Kasumi-1 (cell line): ENCODE measurements around the gene LGALS7B.
"Not testable (repeated sequence)": the region's sequence is repeated elsewhere in the genome, so short reads cannot be mapped to it uniquely, and the experiment has no call there.

Experiments used
- DNase-seq, 2 experiments: peaks; one replicate each; lab custom pipeline; 2025; lab: John Stamatoyannopoulos, UW

Gene LGALS7B

DNA sequence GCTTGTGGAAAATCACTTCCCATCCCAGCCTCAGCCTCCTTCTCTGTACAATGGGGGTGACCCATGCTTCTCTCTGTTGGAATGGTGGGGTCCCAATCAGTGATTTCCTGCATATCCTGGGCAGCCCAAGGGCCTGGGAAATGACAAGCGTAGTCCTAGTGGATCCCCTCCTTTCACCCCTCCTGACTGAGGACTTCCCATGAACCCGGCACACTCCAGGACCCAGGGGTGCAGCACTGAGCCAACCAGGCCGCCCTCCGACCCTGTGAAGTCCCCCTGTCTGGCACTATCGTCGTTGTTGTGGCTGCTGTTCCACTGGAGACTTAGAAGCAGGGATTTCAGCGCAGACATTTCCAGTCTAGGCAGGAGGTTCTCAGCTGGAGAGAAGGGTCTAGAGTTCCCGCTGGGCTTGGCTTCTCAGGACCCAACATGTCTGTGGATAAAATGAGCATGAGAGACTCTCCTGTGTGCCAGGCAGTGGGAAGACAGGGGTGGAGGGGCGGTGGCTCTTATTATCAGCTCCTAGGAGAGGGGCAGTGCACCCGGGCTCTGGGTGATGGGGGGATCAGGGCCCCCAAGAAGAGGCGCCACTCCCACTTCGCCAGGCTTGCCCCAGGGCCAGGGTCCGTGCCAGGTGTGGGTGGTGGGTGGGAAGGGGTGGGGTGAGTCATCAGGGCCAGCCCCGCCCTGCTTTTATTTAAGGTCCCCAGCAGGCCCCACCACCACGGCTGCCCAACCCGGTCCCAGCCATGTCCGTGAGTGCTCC, at the start of gene LGALS7B:
LGALS7B (plus strand) TSS at position 723 of the 766 bp plus-strand sequence; CDS start at position 750, 27 bp downstream.
- DNase-seq: no peak

DNA sequence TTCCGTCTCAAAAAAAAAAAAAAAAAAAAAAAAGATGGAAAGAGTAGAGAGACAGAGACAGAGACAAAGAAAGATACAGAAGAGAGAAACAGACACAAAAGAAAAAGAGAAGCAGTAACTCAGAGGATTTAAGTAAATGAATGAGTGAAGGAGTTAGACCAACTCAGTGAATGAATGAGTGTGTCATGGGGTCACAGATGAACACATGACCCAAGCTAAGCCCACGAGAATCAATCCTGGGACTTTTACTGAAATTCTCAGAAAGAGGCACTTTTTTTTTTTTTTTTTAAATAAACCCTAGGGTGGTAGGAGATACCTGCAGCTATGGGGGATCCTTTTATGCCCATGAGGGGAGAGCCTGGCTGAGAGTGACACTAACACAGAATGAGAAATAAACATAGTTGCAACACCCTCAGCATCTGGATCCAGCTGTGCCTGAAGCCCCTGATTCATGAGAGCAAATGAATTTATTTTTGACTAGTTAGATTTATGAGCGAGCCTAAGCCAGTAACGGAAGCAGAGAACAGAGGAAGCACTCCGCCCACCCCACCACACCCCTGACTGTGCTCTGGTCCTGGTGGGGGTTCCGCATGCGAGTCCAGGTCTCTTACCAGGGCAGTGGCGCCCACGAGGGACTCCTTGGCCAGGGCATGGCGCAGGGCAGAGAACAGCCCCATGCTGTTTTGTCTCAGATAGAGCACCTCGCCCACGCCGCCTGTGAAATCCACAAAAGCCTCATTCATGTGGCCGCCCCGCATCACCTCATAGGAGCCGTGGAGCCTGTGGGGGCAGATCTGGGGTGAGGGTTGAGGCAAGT, 49.4 kb upstream of the LGALS7B start:
- no peak for DNase-seq

DNA sequence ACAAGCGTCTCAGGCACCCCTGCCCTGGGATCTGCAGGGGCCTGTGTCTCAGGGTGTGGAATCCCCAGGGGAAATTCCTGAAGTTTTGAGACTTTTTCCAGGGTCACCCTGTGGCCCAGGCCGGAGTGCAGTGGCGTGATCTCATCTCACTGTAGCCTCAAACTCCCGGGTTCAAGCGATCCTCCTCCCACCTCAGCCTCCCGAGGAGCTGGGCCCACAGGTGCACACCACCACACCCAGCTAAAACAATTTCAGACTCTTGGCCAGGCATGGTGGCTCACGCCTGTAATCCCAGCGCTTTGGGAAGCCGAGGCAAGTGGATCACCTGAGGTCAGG, 48.8 kb upstream of the LGALS7B start:
- DNase-seq: no peak

DNA sequence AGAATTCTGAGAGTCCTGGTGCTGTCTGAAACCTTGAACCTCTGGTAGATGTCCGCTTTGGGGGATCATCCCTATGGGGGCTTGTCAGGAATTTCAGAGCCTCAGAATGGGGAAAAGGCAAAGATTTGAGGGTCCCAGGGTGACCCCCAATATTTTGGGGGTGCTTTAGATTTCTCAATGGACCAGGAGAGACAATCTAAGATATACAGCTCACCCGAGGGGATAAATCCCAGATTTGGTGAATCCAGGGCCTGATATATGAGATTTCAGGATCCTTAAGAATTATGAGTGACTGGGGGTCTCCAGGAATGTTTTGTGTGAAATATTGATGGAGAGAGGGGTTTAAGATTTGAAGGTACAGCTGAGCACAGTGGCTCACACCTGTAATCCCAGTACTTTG, 48.1 kb upstream of the LGALS7B start:
- DNase-seq: no peak

DNA sequence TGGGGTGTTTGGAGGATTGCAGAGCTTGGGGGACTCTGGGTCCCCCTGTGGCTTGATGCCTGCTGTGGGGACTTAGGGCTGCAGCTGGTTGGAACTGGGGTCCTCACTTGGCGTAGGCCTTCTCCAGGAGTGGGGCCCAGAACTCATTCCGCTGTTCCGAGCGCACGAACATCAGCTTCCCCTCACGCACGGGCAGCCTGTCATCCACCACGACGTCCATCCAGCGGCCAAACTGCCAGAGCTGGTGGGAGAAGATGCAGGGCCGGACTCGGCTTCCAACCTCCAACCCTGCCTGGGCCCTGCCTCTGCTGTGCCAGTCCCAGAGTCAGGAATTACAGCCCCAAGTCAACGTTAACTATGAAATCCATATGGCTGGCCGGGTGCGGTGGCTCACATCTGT, 47.3 kb upstream of the LGALS7B start:
- DNase-seq: no peak

DNA sequence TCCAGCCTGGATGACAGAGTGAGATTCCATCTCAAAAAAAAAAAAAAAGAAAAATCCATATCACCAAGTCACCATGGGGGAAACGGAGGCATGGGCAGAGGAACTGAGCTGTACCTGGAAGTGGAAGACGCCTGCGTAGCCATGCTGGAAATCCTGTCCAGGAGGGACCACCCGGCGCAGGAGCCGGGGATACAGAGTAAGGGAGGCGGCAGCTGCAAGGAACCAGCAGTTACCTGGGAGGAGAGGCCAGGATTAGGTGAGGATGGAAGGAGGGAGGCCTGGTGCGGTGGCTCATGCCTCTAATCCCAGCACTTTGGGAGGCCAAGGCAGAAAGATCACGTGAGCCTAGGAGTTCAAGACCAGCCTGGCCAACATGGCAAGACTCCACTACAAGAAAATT, 46.7 kb upstream of the LGALS7B start:
- no peak for DNase-seq

DNA sequence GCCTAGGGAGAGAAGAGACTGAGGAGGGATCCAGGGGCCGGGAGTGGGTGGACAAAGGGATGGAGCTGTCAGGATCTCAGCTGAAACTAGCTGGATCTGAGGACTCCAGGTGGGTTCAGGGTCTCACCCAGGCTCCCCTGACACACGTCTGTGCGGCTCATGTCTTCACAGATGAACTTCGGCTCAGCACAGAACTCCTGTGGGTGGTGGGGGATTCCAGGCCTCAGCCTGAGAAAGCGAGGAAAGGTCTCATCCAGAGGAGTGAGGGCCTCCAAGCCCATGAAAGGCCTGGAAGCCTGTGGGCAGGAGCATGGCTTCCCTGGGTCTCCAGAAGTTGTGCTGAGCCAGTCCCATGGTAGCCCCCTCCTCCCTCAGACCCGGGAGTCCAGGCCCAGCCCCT, 46.1 kb upstream of the LGALS7B start:
- DNase-seq: no peak

DNA sequence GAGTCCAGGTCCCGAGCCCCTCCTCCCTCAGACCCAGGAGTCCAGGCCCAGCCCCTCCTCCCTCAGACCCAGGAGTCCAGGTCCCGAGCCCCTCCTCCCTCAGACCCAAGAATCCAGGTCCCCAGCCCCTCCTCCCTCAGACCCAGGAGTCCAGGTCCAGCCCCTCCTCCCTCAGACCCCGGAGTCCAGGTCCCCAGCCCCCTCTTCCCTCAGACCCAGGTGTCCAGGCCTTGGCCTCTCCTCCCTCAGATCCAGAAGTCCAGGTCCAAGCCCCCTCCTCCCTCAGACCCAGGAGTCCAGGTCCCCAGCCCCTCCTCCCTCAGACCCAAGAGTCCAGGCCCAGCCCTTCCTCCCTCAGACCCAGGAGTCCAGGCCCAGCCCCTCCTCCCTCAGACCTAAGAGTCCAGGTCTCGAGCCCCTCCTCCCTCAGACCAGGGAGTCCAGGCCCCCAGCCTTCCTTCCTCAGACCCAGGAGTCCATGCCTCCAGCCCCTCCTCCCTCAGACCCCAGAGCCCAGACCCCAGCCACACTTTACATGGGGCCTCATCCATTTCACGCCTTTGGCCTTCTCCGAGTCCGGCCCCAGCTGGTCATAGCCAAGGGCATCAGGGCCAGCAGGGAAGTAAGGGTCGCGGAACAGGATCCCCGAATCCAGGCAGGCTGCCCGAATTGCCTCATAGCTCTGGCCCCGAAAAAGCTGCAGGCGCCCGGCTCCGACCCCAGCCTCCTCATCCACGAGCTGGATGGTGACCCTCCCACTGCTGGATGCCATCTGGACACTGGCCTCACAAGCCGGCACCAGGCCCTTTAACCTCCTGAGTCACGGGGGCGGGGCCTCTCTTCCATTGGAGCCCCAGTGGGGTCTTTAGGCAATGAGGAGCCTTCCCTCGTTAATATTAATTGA, 45.4 kb upstream of the LGALS7B start:
- no peak for DNase-seq

DNA sequence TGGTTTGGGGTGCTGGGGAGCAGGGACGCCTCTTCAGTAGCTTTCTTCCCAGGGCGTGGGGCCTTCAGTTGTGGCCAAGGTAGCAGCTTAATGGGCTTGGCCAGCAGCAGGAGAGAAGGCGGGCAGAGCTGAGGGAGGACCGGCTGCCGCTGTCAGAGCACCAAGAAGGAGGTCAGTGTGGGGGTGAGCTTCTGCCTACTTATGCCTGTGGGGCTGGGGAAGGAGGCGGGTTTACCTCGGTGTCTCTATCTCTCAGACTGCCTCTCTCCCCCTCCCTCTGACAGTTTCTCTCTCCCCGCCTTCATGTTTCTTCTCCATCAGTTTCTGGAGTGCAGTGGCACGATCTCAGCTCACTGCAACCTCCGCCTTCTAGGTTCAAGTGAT, 44.7 kb upstream of the LGALS7B start, which contains the start of gene CAPN12:
CAPN12 (minus strand) TSS at position 177 of the 384 bp plus-strand sequence. CDS start 309 bp downstream, outside the sequence.
- DNase-seq: no peak

DNA sequence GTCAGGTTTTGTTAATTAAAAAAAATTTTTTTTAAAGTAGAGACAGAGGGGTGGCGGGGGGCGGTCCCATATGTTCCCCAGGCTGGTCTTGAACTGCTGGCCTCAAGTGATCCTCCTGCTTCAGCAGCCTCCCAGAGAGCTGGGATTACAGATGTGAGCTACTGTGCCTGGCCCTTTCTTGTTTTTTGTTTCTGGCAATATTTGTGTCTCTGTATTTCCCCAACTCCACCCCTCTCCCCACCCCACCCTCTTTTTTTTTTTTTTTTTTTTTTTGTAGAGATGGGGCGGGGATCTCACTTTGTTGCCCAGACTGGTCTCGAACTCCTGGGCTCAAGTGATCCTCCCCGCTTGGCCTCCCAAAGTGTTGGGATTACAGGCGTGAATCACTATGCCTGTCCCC, 44.1 kb upstream of the LGALS7B start:
- no peak for DNase-seq

DNA sequence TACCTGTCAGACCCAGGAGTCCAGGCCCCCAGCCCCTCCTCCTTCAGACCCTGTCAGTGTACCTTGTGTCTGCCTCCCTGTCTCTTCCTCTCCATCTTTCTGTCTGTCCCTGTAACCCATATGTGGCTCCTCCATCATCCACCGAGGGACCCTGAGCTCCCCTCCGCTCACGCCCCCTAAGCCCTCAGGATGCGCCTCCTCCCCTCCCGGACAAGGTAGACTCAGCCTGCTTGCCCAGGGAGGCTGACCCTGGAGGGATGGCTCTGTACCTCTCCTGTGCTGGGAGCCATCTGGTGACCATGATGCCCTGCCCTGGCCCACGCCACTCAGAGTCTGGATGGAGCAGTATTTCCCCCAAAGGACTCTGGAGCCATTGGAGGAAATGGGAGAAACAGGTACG, 43.7 kb upstream of the LGALS7B start:
- DNase-seq: no peak

DNA sequence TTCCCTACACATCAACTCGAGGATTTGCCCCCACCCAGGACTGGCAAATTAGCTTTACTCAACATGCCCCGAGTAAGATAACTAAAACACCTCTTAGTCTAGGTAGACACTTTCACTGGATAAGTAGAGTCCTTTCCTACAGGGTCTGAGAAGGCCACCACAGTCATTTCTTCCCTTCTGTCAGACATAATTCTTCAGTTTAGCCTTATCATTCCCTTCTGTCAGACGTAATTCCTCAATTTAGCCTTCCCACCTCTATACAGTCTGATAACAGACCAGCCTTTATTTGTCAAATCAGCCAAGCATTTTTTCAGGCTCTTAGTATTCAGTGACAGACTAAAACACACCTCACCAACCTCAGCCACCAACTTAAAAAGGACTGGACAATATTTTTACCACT, 35.2 kb upstream of the LGALS7B start:
- not testable (repeated sequence) for DNase-seq

DNA sequence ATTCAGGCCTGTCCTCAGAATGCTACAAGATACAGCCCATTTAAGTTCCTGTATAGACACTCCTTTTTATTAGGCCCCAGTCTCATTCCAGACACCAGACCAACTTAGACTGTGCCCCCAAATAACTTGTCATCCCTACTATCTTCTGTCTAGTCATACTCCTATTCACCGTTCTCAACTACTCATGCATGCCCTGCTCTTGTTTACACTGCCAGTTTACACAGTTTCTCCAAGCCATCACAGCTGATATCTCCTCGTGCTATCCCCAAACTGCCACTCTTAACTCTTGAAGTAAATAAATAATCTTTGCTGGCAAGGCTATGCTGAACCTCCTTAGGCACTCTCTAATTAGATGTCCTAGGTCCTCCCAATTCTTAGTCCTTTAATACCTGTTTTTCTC, 34.8 kb upstream of the LGALS7B start:
- DNase-seq: not testable (repeated sequence)

DNA sequence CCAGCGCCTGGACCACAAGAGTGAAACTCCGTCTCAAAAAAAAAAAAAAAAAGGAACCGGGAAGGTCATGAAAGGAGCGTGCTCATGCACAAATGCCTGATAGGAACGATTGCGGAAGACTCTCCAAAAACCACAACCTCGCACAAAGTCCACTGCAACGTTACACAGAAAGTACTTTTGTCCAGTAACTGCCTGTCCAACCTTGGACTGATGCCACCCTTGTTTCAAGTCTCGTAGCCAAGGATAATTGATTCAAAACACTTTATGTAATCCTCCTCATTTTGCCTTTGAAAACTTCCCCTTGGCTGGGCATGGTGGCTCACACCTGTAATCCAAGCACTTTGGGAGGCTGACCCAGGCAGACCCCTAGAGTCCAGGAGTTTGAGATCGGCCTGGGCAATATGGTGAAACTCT, 29.4 kb upstream of the LGALS7B start:
- DNase-seq: no peak

DNA sequence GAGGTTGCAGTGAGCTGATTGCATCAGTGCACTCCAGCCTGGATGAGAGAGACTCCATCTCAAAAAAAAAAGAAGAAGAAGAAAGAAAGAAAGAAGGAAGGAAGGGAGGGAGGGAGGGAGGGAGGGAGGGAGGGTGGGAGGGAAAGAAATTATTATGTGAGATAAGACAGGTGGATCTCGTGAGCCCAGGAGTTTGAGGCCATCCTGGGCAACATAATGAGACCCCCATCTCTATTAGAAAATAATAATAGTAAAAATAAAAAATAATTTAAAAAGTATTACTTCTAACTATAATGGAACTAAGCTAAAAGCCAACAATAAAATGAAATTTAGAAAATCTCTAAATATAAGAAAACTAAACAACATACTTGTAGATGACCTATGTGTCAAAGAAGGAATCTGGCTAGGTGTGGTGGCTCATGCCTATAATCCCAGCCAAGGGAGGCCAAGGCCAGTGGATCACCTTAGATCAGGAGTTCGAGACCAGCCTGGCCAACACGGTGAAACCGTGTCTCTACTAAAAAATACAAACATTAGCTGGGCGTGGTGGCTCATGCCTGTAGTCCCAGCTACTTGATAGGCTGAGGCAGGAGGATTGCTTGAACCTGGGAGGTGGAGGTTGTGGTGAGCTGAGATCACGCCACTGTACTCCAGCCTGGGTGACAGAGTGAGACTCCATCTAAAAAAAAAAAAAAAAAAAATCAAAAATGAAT, 28.0 kb upstream of the LGALS7B start:
- DNase-seq: not testable (repeated sequence)

DNA sequence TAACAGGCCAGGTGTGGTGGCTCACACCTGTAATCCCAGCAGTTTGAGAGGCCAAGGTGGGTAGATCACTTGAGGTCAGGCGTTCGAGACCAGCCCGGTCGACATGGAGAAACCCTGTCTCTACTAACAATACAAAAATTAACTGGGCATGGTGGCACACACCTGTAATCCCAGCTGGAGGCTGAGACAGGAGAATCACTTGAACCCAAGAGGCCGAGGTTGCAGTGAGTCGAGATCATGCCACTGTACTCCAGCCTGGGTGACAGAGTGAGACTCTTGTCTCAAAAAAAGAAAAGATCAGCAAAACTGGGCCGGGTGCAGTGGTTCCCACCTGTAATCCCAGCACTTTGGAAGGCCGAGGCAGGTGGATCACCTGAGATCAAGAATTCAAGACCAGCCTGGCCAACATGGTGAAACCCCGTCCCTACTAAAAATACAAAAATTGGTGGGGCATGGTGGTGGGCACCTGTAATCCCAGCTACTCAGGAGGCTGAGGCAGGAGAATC, 27.1 kb upstream of the LGALS7B start:
- not testable (repeated sequence) for DNase-seq

DNA sequence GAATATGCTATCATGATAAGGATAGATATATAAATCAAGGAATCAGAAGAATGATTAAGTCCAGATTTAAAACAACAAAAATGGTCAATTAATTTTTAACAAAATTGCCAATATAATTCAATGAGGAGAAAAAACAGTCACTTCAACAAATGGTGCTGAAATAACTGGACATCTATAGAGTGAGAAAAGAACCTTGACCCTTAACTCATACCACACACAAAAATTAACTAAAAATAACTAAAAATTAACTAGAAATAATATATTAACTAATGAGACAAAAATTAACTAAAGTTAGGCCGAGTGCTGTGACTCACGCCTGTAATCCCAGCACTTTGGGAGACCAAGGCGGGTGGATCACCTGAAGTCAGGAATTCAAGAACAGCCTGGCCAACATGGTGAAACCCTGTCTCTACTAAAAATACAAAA, 25.2 kb upstream of the LGALS7B start:
- no peak for DNase-seq

DNA sequence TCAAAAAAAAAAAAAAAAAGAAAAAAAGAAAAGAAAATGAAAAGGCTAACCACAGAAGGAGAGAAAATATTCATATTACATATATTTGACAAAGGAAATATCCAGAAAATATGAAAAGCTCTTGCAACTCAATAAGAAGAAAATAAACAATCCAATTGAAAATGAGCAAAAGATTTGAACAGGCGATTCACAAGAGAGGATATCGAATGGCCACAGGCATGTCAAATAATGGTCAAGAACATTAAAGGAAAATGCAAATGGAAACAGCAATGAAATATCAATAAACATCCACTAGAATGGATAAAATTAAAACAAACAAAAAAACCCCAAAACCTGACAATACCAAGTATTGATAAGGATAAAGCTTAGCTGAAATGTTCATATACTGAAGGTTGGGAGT, 23.8 kb upstream of the LGALS7B start:
- DNase-seq: no peak

DNA sequence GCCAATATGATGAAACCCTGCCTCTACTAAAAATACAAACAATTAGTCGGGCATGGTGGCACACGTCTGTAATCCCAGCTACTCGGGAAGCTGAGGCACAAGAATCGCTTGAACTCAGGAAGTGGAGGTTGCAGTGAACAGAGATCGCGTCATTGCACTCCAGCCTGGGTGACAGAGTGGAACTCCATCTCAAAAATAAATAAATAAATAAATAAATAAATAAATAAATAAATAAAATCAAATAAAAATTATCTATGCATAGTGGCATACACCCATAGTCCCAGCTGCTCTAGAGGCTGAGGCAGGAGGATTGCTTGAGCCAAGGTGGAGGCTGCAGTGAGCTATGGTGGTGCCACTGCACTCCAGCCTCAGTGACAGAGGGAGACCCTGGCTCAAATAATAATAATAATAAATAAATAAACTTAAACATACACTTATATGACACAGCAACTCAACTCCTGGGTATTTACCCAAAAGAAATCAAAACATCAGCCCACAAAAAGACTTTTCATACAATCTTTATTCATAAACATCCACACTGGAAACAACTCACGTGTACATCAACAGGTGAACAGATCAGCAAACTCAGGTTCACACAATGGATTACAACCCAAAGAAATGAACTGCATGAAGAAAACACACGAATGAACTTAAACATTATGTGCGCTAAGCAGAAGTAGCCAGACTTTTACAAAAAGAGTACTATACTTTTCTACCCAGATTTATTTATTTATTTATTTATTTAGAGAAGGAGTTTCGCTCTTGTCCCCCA, 22.5 kb upstream of the LGALS7B start:
- no peak for DNase-seq

DNA sequence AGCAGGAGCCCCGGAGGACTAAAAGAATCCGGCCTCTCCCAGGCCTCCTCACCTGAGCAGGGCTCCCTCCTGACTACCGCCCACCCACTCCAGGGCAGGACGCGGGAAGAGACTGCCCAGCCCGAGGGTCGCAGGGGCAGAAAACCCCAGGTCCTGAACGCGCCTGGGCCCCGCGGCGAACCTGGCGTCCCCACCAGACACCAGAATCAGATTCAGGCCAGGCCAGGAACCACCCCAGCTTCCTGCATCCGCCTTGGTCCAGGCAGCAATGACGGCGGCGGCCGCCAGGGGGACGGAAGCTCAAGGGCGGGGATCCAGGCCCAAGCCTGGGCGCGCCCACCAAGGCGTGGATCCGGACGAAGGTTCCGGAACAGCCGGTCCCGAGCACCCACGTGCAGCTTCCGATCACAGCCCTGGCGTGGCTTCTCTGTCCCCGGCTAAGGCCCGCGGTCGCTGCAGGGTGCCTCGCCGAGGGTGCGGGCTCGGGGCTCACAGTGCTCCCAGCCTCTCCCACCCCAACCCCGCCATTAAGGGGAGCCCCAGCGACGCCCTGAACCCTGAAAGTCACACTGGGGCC, 19.3 kb upstream of the LGALS7B start:
- DNase-seq: peak in 1 of 2 experiments; percentile 8
